ENCODE data around the gene RRM1.

The RRM1 gene

GRCh38 chr11:4092026-4092425 is 2.6 kb upstream of the RRM1 start:
- DNase-seq (ENCODE audit: low read depth), result no peak
- no peak for TF ChIP-seq CTCF (conservative IDR thresholded peaks at IDR 0.05; ENCODE audit: low read length)
- no peak overlapping the region for H3K4me3 ChIP-seq (ENCODE audit: low read length)

- peak overlapping the region; percentile 95 for H3K4me3 ChIP-seq (ENCODE audit: low read length)
- no peak for TF ChIP-seq CTCF (conservative IDR thresholded peaks at IDR 0.05; ENCODE audit: low read length)
- DNase-seq (ENCODE audit: low read depth), result no peak
Measured at GRCh38 chr11:4093519-4094347, 866 bp upstream of the RRM1 start.

GRCh38 chr11:4095509-4096230 is 1.1 kb downstream of the RRM1 start:
- peak; percentile 31; the same call in 1 of the 2 replicates for TF ChIP-seq CTCF (conservative IDR thresholded peaks at IDR 0.05; ENCODE audit: low read length)
- peak; percentile 89 for DNase-seq (ENCODE audit: low read depth)
- H3K4me3 ChIP-seq (ENCODE audit: low read length), result peak overlapping the region; percentile 95

GRCh38 chr11:4098026-4098621 is 3.5 kb downstream of the RRM1 start:
- no peak overlapping the region for H3K4me3 ChIP-seq (ENCODE audit: low read length)
- no peak for TF ChIP-seq CTCF (conservative IDR thresholded peaks at IDR 0.05; ENCODE audit: low read length)
- DNase-seq (ENCODE audit: low read depth), result no peak

GRCh38 chr11:4102711-4103110 is 8.1 kb downstream of the RRM1 start:
- no peak overlapping the region for H3K4me3 ChIP-seq (ENCODE audit: low read length)
- no peak for DNase-seq (ENCODE audit: low read depth)
- TF ChIP-seq CTCF (conservative IDR thresholded peaks at IDR 0.05; ENCODE audit: low read length), result no peak

GRCh38 chr11:4103269-4103668 is 8.7 kb downstream of the RRM1 start:
- no peak overlapping the region for H3K4me3 ChIP-seq (ENCODE audit: low read length)
- DNase-seq (ENCODE audit: low read depth), result no peak
- no peak for TF ChIP-seq CTCF (conservative IDR thresholded peaks at IDR 0.05; ENCODE audit: low read length)
